Osteoblast (primary cell): Measurements from ENCODE around the gene IVL. TPM values are rescaled to one million over a fixed set of nuclear protein-coding genes. Genes with fewer than 3 reads are reported as not detected.

Experiments
- DNase-seq: peaks from one replicate; pipeline ENCODE4 v3.0.0; 2011; ENCODE audit warnings: low spot score, mixed read lengths; ENCODE audit not compliant: insufficient read length; ENCODE audit errors: missing footprints
- H2AFZ ChIP-seq: 2 replicates; pipeline ENCODE4 v1.6.0; 2011; ENCODE audit warnings: mild to moderate bottlenecking, low read length
- H3K27ac ChIP-seq: 2 replicates; pipeline ENCODE4 v1.5.1; 2011; ENCODE audit warnings: mild to moderate bottlenecking, low read depth, low read length, moderate library complexity
- H3K27me3 ChIP-seq: 2 replicates; pipeline ENCODE4 v1.6.0; 2012; ENCODE audit warnings: mild to moderate bottlenecking, control low read depth, inconsistent platforms, low read length, moderate library complexity; ENCODE audit not compliant: insufficient read depth
- H3K36me3 ChIP-seq: 2 replicates; pipeline ENCODE4 v1.5.1; 2011; ENCODE audit warnings: mild to moderate bottlenecking, low read length, control low read depth, moderate library complexity; ENCODE audit not compliant: insufficient read depth
- H3K4me1 ChIP-seq: 2 replicates; pipeline ENCODE4 v1.5.1; 2011; ENCODE audit warnings: mild to moderate bottlenecking, low read length, control low read depth, moderate library complexity; ENCODE audit not compliant: insufficient read depth
- H3K4me2 ChIP-seq: 2 replicates; pipeline ENCODE4 v1.6.0; 2011; ENCODE audit warnings: mild to moderate bottlenecking, low read length; ENCODE audit not compliant: insufficient read depth
- H3K4me3 ChIP-seq: fragments of 200-600 bp; sonication (generic); 3 replicates; pipeline ENCODE4 v1.5.1; 2012; ENCODE audit warnings: mild to moderate bottlenecking, low read length, inconsistent platforms; ENCODE audit not compliant: insufficient read depth
- H3K79me2 ChIP-seq: 2 replicates; pipeline ENCODE4 v1.6.0; 2012; ENCODE audit warnings: mild to moderate bottlenecking, low read length, control low read depth, inconsistent platforms; ENCODE audit not compliant: insufficient read depth
- H3K9me3 ChIP-seq: 2 replicates; pipeline ENCODE4 v1.5.1; 2011; ENCODE audit warnings: low read depth, low read length, control low read depth
- H4K20me1 ChIP-seq: 2 replicates; pipeline ENCODE4 v1.6.0; 2012; ENCODE audit warnings: mild to moderate bottlenecking, low read length, control low read depth; ENCODE audit not compliant: insufficient read depth
- CTCF ChIP-seq: IDR thresholded peaks from 2 replicates; pipeline ENCODE4 v1.5.1; 2011; ENCODE audit warnings: mild to moderate bottlenecking, low read depth, low read length, moderate library complexity; ENCODE audit errors: extremely low read depth
- total RNA-seq: library from RNA; depleted of rRNA; stranded (reverse); fragments of >200 nt; gene quantifications from 2 replicates; pipeline ENCODE4 v1.2.3, GENCODE V29; 2012

Gene IVL
- total RNA-seq, 1 donor, result not detected

- H2AFZ ChIP-seq, result no peak overlapping the region
- TF ChIP-seq CTCF, result no peak
Measured at GRCh38 chr1:152886758-152887409, 21.5 kb upstream of the IVL start.

GRCh38 chr1:152888126-152888525 lies 20.2 kb upstream of the IVL start:
- H3K9me3 ChIP-seq, result no peaks in the 10 kb centered on the region
- no peak overlapping the region for H2AFZ ChIP-seq
- H4K20me1 ChIP-seq, result no peaks in the 10 kb centered on the region
- H3K79me2 ChIP-seq, result no peaks in the 10 kb centered on the region
- peaks cover 22% of the 10 kb centered on the region for H3K4me1 ChIP-seq
- no peak for TF ChIP-seq CTCF
- no peaks in the 10 kb centered on the region for H3K36me3 ChIP-seq
- H3K4me3 ChIP-seq, result no peak overlapping the region
- DNase-seq, result no peak
- no peak overlapping the region for H3K27ac ChIP-seq
- H3K4me2 ChIP-seq, result no peak overlapping the region
- H3K27me3 ChIP-seq, result no peaks in the 10 kb centered on the region

More at GRCh38 chr1:152886758-152887409, 21.5 kb upstream of the IVL start:
- Histone ChIP-seq H4K20me1 (no peaks in the 10 kb centered on the region), H3K79me2 (no peaks in the 10 kb centered on the region), H3K9me3 (no peaks in the 10 kb centered on the region), H3K4me1 (peaks cover 22% of the 10 kb centered on the region), H3K4me2 (no peak overlapping the region), H3K27me3 (no peaks in the 10 kb centered on the region), H3K4me3 (no peak overlapping the region), H3K27ac (no peak overlapping the region), H3K36me3 (no peaks in the 10 kb centered on the region)
- DNase-seq, result peak; percentile 58

GRCh38 chr1:152899027-152899426 lies 9.3 kb upstream of the IVL start:
- no peaks in the 10 kb centered on the region for H3K36me3 ChIP-seq
- H3K79me2 ChIP-seq, result no peaks in the 10 kb centered on the region
- no peak for TF ChIP-seq CTCF
- no peak overlapping the region for H3K27ac ChIP-seq
- peaks cover 4% of the 10 kb centered on the region for H3K27me3 ChIP-seq
- no peak overlapping the region for H2AFZ ChIP-seq
- no peaks in the 10 kb centered on the region for H3K9me3 ChIP-seq
- H3K4me2 ChIP-seq, result no peak overlapping the region
- H4K20me1 ChIP-seq, result no peaks in the 10 kb centered on the region
- H3K4me3 ChIP-seq, result no peak overlapping the region
- H3K4me1 ChIP-seq, result no peaks in the 10 kb centered on the region
- DNase-seq, result no peak

GRCh38 chr1:152899883-152900282 lies 8.5 kb upstream of the IVL start:
- H3K36me3 ChIP-seq, result no peaks in the 10 kb centered on the region
- no peaks in the 10 kb centered on the region for H4K20me1 ChIP-seq
- no peak for TF ChIP-seq CTCF
- no peak overlapping the region for H3K4me3 ChIP-seq
- H3K27me3 ChIP-seq, result peaks cover 4% of the 10 kb centered on the region
- H3K9me3 ChIP-seq, result no peaks in the 10 kb centered on the region
- no peak overlapping the region for H3K27ac ChIP-seq
- no peaks in the 10 kb centered on the region for H3K4me1 ChIP-seq
- H3K4me2 ChIP-seq, result no peak overlapping the region
- no peak for DNase-seq
- H2AFZ ChIP-seq, result no peak overlapping the region
- no peaks in the 10 kb centered on the region for H3K79me2 ChIP-seq
